ENCODE results near the gene CDV3. TPM values are rescaled to one million over a fixed set of nuclear protein-coding genes. Genes with fewer than 3 reads are reported as not detected.
A peak's percentile ranks its signal among the peaks of the same experiment; 100 is the strongest.

CDV3 gene
- total and polyA plus RNA-seq, 10 donors = 68.1 to 253 (median 206) TPM

GRCh38 chr3:133568294-133569014 lies 5.0 kb upstream of the CDV3 start:
- Histone ChIP-seq H3K4me3 (no peak overlapping the region), H3K27ac (peak overlapping the region in 1 of 8 donors; percentile 95), H3K36me3 (no peaks in the 10 kb centered on the region), H3K27me3 (replicated peaks in 1 of 7) (no peaks in the 10 kb centered on the region), H3K9me3 (no peaks in the 10 kb centered on the region), H3K4me1 (peaks cover 8 to 56% (median 28%) of the 10 kb centered on the region in 6 donors)
- TF ChIP-seq POLR2A (IDR thresholded peaks at IDR 0.05) = no peak
- peak in 1 of 3 donors; percentile 41 for TF ChIP-seq POLR2AphosphoS5 (IDR thresholded peaks at IDR 0.05)
- TF ChIP-seq CTCF (IDR thresholded peaks at IDR 0.05 in 8 of 11, conservative IDR thresholded peaks at IDR 0.05 in 3 of 11) = no peak
- WGBS, 5 donors = 71 to 77% (median 74%) methylated on average over 8 of the region's 8 CpGs
- intact Hi-C loops (cut with DNase I; ENCODE audit: low total_unique reads) = no loop called here
- DNase-seq = no peak

GRCh38 chr3:133570139-133570936 lies 3.1 kb upstream of the CDV3 start:
- Histone ChIP-seq H3K4me1 (peaks cover 10 to 63% (median 35%) of the 10 kb centered on the region in 6 donors), H3K9me3 (no peaks in the 10 kb centered on the region), H3K27me3 (replicated peaks in 1 of 7) (no peaks in the 10 kb centered on the region), H3K4me3 (no peak overlapping the region), H3K36me3 (peaks cover 0 to 5% (median 0%) of the 10 kb centered on the region in 6 donors), H3K27ac (peak overlapping the region in 5 of 8 donors; percentile 6 to 99 (median 95))
- DNase-seq = no peak
- 88 to 98% (median 89%) methylated on average over 5 of the region's 5 CpGs for WGBS, 5 donors
- TF ChIP-seq CTCF (IDR thresholded peaks at IDR 0.05 in 8 of 11, conservative IDR thresholded peaks at IDR 0.05 in 3 of 11) (no peak), POLR2A (IDR thresholded peaks at IDR 0.05) (no peak), POLR2AphosphoS5 (IDR thresholded peaks at IDR 0.05) (no peak)
- intact Hi-C loops (cut with DNase I; ENCODE audit: low total_unique reads) = no loop called here

GRCh38 chr3:133570937-133571320 lies 2.6 kb upstream of the CDV3 start:
- no peak overlapping the region for H3K4me3 ChIP-seq
- intact Hi-C loops (cut with DNase I; ENCODE audit: low total_unique reads) = no loop called here
- H3K36me3 ChIP-seq = peaks cover 0 to 10% (median 3%) of the 10 kb centered on the region in 6 donors
- no peaks in the 10 kb centered on the region for H3K9me3 ChIP-seq
- DNase-seq = no peak
- peak overlapping the region in 6 of 8 donors; percentile 6 to 99 (median 67) for H3K27ac ChIP-seq
- peaks cover 16 to 69% (median 40%) of the 10 kb centered on the region in 6 donors for H3K4me1 ChIP-seq
- no peaks in the 10 kb centered on the region for H3K27me3 ChIP-seq (replicated peaks in 1 of 7)
- 83 to 89% (median 88%) methylated on average over 2 of the region's 2 CpGs for WGBS, 5 donors
- no peak for TF ChIP-seq POLR2A (IDR thresholded peaks at IDR 0.05)
- TF ChIP-seq CTCF (IDR thresholded peaks at IDR 0.05 in 8 of 11, conservative IDR thresholded peaks at IDR 0.05 in 3 of 11) = no peak
- TF ChIP-seq POLR2AphosphoS5 (IDR thresholded peaks at IDR 0.05) = no peak

Data from spleen (tissue), 11 donors.